SH-SY5Y (cell line): Measurements from ENCODE around the gene RAB17.

Experiments
- GATA2 ChIP-seq: IDR thresholded peaks from 2 replicates; pipeline ENCODE4 v1.6.1; 2011; ENCODE audit warnings: mild to moderate bottlenecking, low read depth, low read length
- GATA3 ChIP-seq: IDR thresholded peaks from 2 replicates; pipeline ENCODE4 v1.6.1; 2011; ENCODE audit warnings: low read depth, mild to moderate bottlenecking, low read length, moderate library complexity

DNA sequence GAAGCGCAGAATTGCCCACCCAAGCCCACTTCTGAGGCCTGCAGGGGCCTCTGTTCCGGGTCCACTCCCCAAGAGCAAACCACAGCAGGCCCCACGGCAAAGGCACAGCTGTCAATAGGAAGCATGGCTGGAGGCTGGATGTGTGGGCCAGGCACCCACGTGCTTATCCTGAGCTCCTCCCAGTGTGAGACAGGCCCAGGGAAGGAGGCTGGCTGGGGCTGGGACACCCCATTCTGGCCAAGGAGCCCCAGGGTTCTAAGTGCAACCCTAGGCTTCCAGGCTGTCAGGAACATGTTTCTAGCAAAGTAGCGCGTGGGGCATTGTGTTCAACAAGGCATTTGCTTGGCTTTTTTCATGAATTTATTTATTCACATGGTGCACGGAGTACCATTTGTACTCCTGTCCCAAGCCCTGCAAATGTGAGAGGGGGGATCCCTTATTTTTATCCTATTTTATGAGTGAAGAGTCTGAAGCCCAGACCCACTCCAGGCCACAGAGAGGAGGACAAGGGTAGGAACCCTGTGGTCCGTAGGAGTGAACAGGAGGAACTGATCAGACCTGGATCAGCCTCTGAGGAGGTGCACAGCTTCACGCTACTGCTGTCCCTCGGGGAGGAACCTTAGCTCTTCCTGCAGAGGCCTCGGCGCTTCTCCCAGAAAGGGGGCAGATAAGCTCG lies 6.1 kb upstream of the RAB17 start:
- TF ChIP-seq GATA2 (no peak), GATA3 (no peak)
